ENCODE results near the gene DLL4. TPM values are rescaled to one million over a fixed set of nuclear protein-coding genes. Genes with fewer than 3 reads are reported as not detected.
A peak's percentile ranks its signal among the peaks of the same experiment; 100 is the strongest.

DLL4 gene
- total and polyA plus RNA-seq, 3 experiments from 2014 or later, result not detected

DNA sequence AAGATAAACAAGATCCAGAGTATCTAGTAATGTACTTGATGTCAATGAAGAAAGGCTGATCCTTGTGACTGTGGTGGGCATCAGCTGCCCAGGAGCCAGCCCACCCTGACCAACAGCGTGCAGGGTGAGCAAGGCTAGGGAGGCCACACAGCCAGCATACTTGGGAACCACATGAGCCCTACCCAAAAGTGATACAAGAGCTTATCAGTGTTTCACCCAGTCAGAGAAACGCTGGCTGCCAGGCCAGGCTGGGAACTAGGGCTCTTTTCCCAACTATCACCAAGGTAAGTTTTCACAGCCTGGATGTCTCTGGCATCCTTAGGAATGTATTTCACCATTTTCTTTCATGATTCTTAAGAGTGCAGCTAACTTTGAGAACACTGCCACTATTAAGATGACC is 49.0 kb downstream of the DLL4 start:
- H3K27ac ChIP-seq (ENCODE audit: low read depth, low read length), result no peak overlapping the region
- Mint-ChIP-seq H3K9me3 (no peaks in the 10 kb centered on the region), H3K4me1 (no peaks in the 10 kb centered on the region), H3K27ac (no peak overlapping the region), H3K36me3 (peaks cover 0 to 78% (median 33%) of the 10 kb centered on the region in 3 donors), H3K4me3 (peak overlapping the region in 1 of 7 donors; percentile 49), H3K27me3 (no peaks in the 10 kb centered on the region)
- DNase-seq, result no peak
- H3K4me3 ChIP-seq (ENCODE audit: low read length), result no peak overlapping the region
- ChIA-PET POLR2A (interaction anchor here (0.5 kb wide), 1 partner anchor 159 kb away, joined by 4 read pairs; no protein-coding TSS in a partner anchor), CTCF (no interaction called here)
- H3K27me3 ChIP-seq (ENCODE audit: insufficient read depth, low read length, poor library complexity, severe bottlenecking), result no peaks in the 10 kb centered on the region
- H3K36me3 ChIP-seq (ENCODE audit: insufficient read depth, low read length), result peaks cover 39% of the 10 kb centered on the region
- H3K4me1 ChIP-seq (ENCODE audit: insufficient read depth, low read length), result no peaks in the 10 kb centered on the region
- H3K9me3 ChIP-seq (ENCODE audit: low read length), result no peaks in the 10 kb centered on the region

DNA sequence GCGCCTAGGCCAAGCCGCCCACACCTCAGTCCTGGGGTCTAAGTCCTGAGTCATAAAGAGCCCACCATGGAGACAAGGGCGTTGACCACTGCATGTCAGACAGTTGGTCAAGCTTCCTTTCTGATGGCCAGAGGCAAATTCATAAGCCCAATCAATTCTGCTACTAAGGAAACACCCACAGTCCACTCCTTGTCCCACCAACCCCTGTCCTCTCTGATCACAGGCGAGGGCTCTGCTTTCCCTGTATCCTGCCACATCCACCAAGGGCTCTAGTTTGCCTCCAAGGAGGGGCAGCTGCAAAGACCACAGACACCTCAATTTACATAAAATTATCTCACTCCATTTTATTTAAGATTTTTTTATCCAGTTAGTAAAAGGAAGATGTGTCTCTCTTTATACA is 49.4 kb downstream of the DLL4 start:
- Histone ChIP-seq H3K4me3 (ENCODE audit: low read length) (no peak overlapping the region), H3K27ac (ENCODE audit: low read depth, low read length) (no peak overlapping the region), H3K36me3 (ENCODE audit: insufficient read depth, low read length) (peaks cover 42% of the 10 kb centered on the region), H3K27me3 (ENCODE audit: insufficient read depth, low read length, poor library complexity, severe bottlenecking) (no peaks in the 10 kb centered on the region), H3K4me1 (ENCODE audit: insufficient read depth, low read length) (no peaks in the 10 kb centered on the region), H3K9me3 (ENCODE audit: low read length) (no peaks in the 10 kb centered on the region)
- no peak overlapping the region for H3K4me3 Mint-ChIP-seq
- DNase-seq, result no peak
- ChIA-PET CTCF (no interaction called here), POLR2A (interaction anchor here (0.5 kb wide), 1 partner anchor 159 kb away, joined by 4 read pairs; no protein-coding TSS in a partner anchor)
- peaks cover 0 to 82% (median 36%) of the 10 kb centered on the region in 3 donors for H3K36me3 Mint-ChIP-seq
- no peak overlapping the region for H3K27ac Mint-ChIP-seq
- H3K27me3 Mint-ChIP-seq, result no peaks in the 10 kb centered on the region
- no peaks in the 10 kb centered on the region for H3K4me1 Mint-ChIP-seq
- H3K9me3 Mint-ChIP-seq, result no peaks in the 10 kb centered on the region

DNA sequence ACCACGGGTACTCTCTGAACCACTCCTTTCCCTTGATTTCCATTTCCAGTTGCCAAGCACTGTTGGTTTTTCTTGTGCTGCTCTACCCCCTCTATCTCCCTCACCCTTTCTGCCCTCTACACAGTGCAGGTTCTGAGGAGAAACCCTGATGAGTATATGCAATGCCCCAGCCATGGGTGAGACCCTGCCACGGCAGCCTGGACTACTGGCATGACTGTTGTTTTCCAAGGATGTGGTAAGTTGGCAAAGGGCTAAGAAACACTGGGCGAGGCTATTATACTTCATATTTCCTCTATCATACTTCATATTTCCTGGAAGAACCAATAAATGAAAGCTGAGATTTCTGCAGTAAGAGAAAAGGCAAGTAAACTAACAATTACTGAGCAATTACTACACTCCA is 52.0 kb downstream of the DLL4 start:
- peak overlapping the region in 1 of 8 donors; percentile 52 for H3K27ac Mint-ChIP-seq
- no peaks in the 10 kb centered on the region for H3K9me3 Mint-ChIP-seq
- peaks cover 0 to 99% (median 40%) of the 10 kb centered on the region in 3 donors for H3K36me3 Mint-ChIP-seq
- no peak overlapping the region for H3K27ac ChIP-seq (ENCODE audit: low read depth, low read length)
- H3K4me3 Mint-ChIP-seq, result no peak overlapping the region
- H3K27me3 Mint-ChIP-seq, result no peaks in the 10 kb centered on the region
- H3K27me3 ChIP-seq (ENCODE audit: insufficient read depth, low read length, poor library complexity, severe bottlenecking), result no peaks in the 10 kb centered on the region
- peaks cover 66% of the 10 kb centered on the region for H3K36me3 ChIP-seq (ENCODE audit: insufficient read depth, low read length)
- POLR2A ChIA-PET, result no interaction called here
- no peak overlapping the region for H3K4me3 ChIP-seq (ENCODE audit: low read length)
- no peaks in the 10 kb centered on the region for H3K9me3 ChIP-seq (ENCODE audit: low read length)
- no peak for DNase-seq
- no peaks in the 10 kb centered on the region for H3K4me1 Mint-ChIP-seq
- CTCF ChIA-PET, result no interaction called here
- no peaks in the 10 kb centered on the region for H3K4me1 ChIP-seq (ENCODE audit: insufficient read depth, low read length)

DNA sequence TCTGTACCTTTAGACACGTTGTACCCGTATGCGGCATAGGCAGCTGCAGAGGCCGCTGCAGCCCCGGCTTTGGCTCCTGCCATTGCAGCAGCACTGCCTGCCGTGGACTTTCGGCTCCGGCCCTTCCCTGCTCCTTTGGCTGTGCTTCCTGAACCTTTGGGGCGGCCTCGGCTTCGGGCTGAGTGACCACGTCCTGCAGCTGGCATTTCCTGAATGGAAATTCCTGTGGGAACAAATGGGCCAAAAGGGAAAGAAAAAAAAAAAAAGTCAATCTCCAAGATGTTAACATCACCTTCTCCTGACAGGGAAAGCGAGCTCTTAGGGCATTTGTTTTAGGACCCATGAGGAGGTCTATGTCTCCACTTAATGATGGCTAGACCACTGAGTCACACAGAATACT is 53.7 kb downstream of the DLL4 start:
- no peaks in the 10 kb centered on the region for H3K9me3 ChIP-seq (ENCODE audit: low read length)
- H3K27ac ChIP-seq (ENCODE audit: low read depth, low read length), result no peak overlapping the region
- no peaks in the 10 kb centered on the region for H3K27me3 Mint-ChIP-seq
- H3K4me1 ChIP-seq (ENCODE audit: insufficient read depth, low read length), result no peaks in the 10 kb centered on the region
- no peak overlapping the region for H3K4me3 ChIP-seq (ENCODE audit: low read length)
- H3K4me1 Mint-ChIP-seq, result no peaks in the 10 kb centered on the region
- H3K9me3 Mint-ChIP-seq, result no peaks in the 10 kb centered on the region
- DNase-seq, result no peak
- POLR2A ChIA-PET, result no interaction called here
- H3K36me3 ChIP-seq (ENCODE audit: insufficient read depth, low read length), result peaks cover 82% of the 10 kb centered on the region
- no peaks in the 10 kb centered on the region for H3K27me3 ChIP-seq (ENCODE audit: insufficient read depth, low read length, poor library complexity, severe bottlenecking)
- peaks cover 0 to 100% (median 46%) of the 10 kb centered on the region in 3 donors for H3K36me3 Mint-ChIP-seq
- H3K27ac Mint-ChIP-seq, result no peak overlapping the region
- no peak overlapping the region for H3K4me3 Mint-ChIP-seq
- CTCF ChIA-PET, result no interaction called here

DNA sequence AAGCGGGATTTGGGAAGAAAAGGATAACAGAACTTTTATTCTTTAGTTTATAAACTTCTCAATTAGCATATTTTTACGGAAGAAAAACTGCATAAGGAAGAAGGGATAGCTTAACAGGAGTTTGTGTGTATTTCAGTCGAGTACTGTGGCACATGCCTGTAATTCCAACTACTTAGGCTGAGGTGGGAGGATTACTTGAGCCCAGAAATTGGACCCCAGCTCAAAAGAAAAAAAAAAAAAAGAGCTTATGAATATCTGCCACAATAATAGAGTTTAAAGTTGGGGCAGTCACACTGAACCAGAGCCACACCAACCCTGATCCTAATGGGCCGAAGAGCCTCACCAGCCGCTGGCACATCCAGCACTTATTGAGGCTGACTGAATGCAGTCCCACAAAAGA is 55.3 kb downstream of the DLL4 start:
- peaks cover 79% of the 10 kb centered on the region for H3K36me3 ChIP-seq (ENCODE audit: insufficient read depth, low read length)
- CTCF ChIA-PET, result no interaction called here
- peaks cover 0 to 93% (median 44%) of the 10 kb centered on the region in 3 donors for H3K36me3 Mint-ChIP-seq

DNA sequence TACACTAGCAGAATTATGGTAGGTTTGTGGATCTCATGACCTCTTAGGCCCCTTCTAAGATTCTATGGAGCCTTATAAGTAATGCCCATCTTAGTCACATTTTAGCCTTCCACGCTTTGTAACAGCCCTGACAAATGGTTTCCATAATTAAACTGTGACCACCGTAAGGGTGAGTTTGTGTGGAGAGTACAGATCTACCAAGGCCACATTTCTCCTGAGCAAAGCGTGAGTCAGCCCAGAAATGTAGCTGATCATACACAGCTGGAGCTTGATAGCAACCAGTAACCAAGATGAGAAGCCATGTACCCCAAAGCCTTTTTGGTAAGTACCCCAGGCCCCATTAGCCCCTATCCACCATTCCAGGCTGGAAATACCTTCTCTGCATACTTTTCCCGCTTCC is 55.8 kb downstream of the DLL4 start:
- Histone ChIP-seq H3K27me3 (ENCODE audit: insufficient read depth, low read length, poor library complexity, severe bottlenecking) (no peaks in the 10 kb centered on the region), H3K4me1 (ENCODE audit: insufficient read depth, low read length) (no peaks in the 10 kb centered on the region), H3K27ac (ENCODE audit: low read depth, low read length) (no peak overlapping the region), H3K36me3 (ENCODE audit: insufficient read depth, low read length) (peaks cover 73% of the 10 kb centered on the region), H3K9me3 (ENCODE audit: low read length) (no peaks in the 10 kb centered on the region), H3K4me3 (ENCODE audit: low read length) (no peak overlapping the region)
- Mint-ChIP-seq H3K27me3 (no peaks in the 10 kb centered on the region), H3K36me3 (peaks cover 0 to 92% (median 46%) of the 10 kb centered on the region in 3 donors), H3K4me3 (no peak overlapping the region), H3K9me3 (no peaks in the 10 kb centered on the region), H3K27ac (peak overlapping the region in 1 of 8 donors; percentile 75), H3K4me1 (no peaks in the 10 kb centered on the region)
- CTCF ChIA-PET, result no interaction called here
- no peak for DNase-seq
- POLR2A ChIA-PET, result no interaction called here

More for the DNA sequence above, 55.3 kb downstream of the DLL4 start:
- H3K27ac Mint-ChIP-seq, result no peak overlapping the region
- H3K4me3 ChIP-seq (ENCODE audit: low read length), result no peak overlapping the region
- POLR2A ChIA-PET, result no interaction called here
- H3K27me3 Mint-ChIP-seq, result no peaks in the 10 kb centered on the region
- no peak for DNase-seq
- H3K27me3 ChIP-seq (ENCODE audit: insufficient read depth, low read length, poor library complexity, severe bottlenecking), result no peaks in the 10 kb centered on the region
- H3K4me1 ChIP-seq (ENCODE audit: insufficient read depth, low read length), result no peaks in the 10 kb centered on the region
- H3K4me3 Mint-ChIP-seq, result no peak overlapping the region
- no peaks in the 10 kb centered on the region for H3K4me1 Mint-ChIP-seq
- no peak overlapping the region for H3K27ac ChIP-seq (ENCODE audit: low read depth, low read length)
- no peaks in the 10 kb centered on the region for H3K9me3 ChIP-seq (ENCODE audit: low read length)
- H3K9me3 Mint-ChIP-seq, result no peaks in the 10 kb centered on the region

DNA sequence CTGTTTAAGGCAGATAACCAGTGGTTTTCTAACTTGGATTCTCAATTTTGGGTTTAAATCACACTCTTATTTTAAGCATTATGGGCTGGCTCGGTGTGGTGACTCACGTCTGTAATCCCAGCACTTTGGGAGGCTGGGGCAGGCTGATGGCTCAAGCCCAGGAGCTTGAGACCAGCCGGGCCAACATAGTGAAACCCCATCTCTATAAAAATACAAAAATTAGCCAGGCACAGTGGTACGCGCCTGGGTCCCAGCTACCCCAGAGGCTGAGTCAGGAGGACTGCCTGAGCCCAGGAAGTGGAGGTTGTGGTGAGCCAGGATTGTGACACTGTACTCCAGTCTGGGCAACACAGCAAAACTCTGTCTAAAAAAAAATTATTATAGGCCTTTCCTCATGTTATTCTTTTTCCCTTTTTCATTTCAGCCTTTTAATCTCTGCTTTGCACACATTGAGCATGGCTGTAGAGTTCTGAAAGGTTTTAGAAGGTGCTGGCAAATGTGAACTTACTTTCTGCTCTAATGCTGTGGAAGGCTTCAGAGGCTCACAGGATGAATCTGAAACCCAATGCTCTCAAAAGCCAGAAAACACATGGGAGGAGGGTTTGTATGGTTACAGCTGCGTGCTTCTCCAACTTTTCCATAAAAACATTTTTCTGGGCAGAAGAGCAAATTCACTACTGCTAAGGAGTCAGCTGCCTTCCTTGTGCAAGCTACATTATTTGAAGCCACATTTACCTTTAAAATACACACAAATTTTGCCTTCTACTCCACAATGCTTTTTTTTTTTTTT is 56.6 kb downstream of the DLL4 start:
- Mint-ChIP-seq H3K27me3 (no peaks in the 10 kb centered on the region), H3K9me3 (no peaks in the 10 kb centered on the region), H3K4me3 (no peak overlapping the region), H3K27ac (no peak overlapping the region), H3K4me1 (no peaks in the 10 kb centered on the region), H3K36me3 (peaks cover 0 to 90% (median 49%) of the 10 kb centered on the region in 3 donors)
- Histone ChIP-seq H3K27me3 (ENCODE audit: insufficient read depth, low read length, poor library complexity, severe bottlenecking) (no peaks in the 10 kb centered on the region), H3K4me3 (ENCODE audit: low read length) (no peak overlapping the region), H3K4me1 (ENCODE audit: insufficient read depth, low read length) (no peaks in the 10 kb centered on the region), H3K9me3 (ENCODE audit: low read length) (no peaks in the 10 kb centered on the region), H3K27ac (ENCODE audit: low read depth, low read length) (no peak overlapping the region), H3K36me3 (ENCODE audit: insufficient read depth, low read length) (peaks cover 65% of the 10 kb centered on the region)
- DNase-seq, result no peak
- ChIA-PET CTCF (no interaction called here), POLR2A (no interaction called here)

DNA sequence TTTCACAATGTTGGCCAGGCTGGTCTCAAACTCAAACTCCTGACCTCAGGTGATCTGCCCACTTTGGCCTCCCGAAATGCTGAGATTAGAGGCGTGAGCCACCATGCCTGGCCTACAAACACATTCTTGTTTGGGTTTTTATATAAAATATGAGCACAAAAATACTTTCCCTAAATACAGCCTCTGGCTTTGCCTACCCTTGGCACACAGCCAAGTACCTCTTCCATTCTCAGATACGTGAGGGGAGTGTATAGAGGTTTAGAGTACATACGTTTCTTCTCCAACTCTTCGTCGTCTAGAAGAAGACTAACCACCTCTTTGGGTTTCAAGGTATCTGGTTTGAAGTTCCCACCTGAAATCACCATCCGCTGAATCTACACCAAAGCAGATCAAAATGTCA is 57.7 kb downstream of the DLL4 start:
- H3K27me3 ChIP-seq (ENCODE audit: insufficient read depth, low read length, poor library complexity, severe bottlenecking), result no peaks in the 10 kb centered on the region
- no peaks in the 10 kb centered on the region for H3K9me3 Mint-ChIP-seq
- no peak overlapping the region for H3K27ac ChIP-seq (ENCODE audit: low read depth, low read length)
- peaks cover 56% of the 10 kb centered on the region for H3K36me3 ChIP-seq (ENCODE audit: insufficient read depth, low read length)
- no peaks in the 10 kb centered on the region for H3K4me1 ChIP-seq (ENCODE audit: insufficient read depth, low read length)
- H3K4me3 Mint-ChIP-seq, result no peak overlapping the region
- no peaks in the 10 kb centered on the region for H3K4me1 Mint-ChIP-seq
- peak overlapping the region in 1 of 8 donors; percentile 47 for H3K27ac Mint-ChIP-seq
- H3K4me3 ChIP-seq (ENCODE audit: low read length), result no peak overlapping the region
- ChIA-PET CTCF (no interaction called here), POLR2A (no interaction called here)
- H3K27me3 Mint-ChIP-seq, result no peaks in the 10 kb centered on the region
- H3K9me3 ChIP-seq (ENCODE audit: low read length), result no peaks in the 10 kb centered on the region
- DNase-seq, result no peak
- H3K36me3 Mint-ChIP-seq, result peaks cover 0 to 87% (median 45%) of the 10 kb centered on the region in 3 donors
